Right atrium auricular region (tissue), 2 donors: Measurements from ENCODE around the gene NF2. TPM values are rescaled to one million over a fixed set of nuclear protein-coding genes. Genes with fewer than 3 reads are reported as not detected.
"Not testable (repeated sequence)": the region's sequence is repeated elsewhere in the genome, so short reads cannot be mapped to it uniquely, and the experiment has no call there.

Experiments used
- DNase-seq: peaks from one replicate; pipeline ENCODE4 v3.0.0-alpha.2; 2019; ENCODE audit warnings: low spot score
- H3K27ac ChIP-seq, 2 donors: fragments of 200-600 bp; sonication (generic); 1 replicate in 1 of 2; 2 replicates in 1 of 2; pipeline ENCODE4 v1.5.1; 2016 to 2019
- H3K27me3 ChIP-seq, 2 donors: fragments of 200-600 bp; sonication (generic); one replicate each; pipeline versions ENCODE4 v1.5.1 to v1.6.0; 2017 to 2019
- H3K36me3 ChIP-seq: fragments of 200-600 bp; sonication (generic); one replicate; pipeline ENCODE4 v1.5.1; 2016
- H3K4me1 ChIP-seq, 2 donors: fragments of 200-600 bp; sonication (generic); one replicate each; pipeline versions ENCODE4 v1.5.1 to v1.6.0; 2017 to 2019
- H3K4me3 ChIP-seq, 2 donors: fragments of 200-600 bp; sonication (generic); 1 replicate in 1 of 2; 2 replicates in 1 of 2; pipeline ENCODE4 v1.5.1; 2017 to 2019; ENCODE audit warnings: mild to moderate bottlenecking in 1 of 2, moderate library complexity in 1 of 2
- H3K9me3 ChIP-seq, 2 donors: fragments of 200-600 bp; sonication (generic); one replicate each; pipeline ENCODE4 v1.5.1; 2019
- total RNA-seq, 2 donors: library from RNA; depleted of rRNA; stranded (reverse); fragments of >200 nt; gene quantifications; one replicate each; pipeline ENCODE4 v1.1.0, GENCODE V29; 2016
- TF ChIP-seq, protein P1 (sequence below), 2 donors: fragments of 200-600 bp; sonication (generic); IDR thresholded peaks; one replicate each; pipeline ENCODE4 v1.5.1; 2019; ENCODE audit warnings: antibody characterized with exemption in 2 of 2

The NF2 gene
- total RNA-seq, 2 donors from 2014 or later: 45.8 to 52.5 TPM

DNA sequence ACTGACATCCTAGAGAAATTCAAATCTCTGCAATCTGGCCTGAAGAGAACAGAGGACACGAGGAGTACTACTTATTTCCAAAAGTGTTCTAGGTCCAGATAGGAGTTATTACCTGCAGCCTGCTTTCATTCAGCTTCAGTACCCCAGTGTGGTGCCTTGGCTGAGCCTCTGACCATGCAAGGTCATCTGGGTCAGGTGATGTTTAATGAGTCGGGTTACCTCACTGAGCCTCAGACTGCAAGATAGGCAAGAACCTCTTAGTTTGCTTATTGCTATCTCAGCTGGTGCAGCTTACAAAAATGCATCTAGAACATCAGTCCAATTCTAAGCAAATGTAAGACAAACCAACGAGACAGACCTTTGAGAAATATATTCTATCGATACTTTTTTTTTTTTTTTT, 9.5 kb upstream of the NF2 start:
- Histone ChIP-seq H3K9me3 (no peaks in the 10 kb centered on the region), H3K4me1 (no peaks in the 10 kb centered on the region), H3K36me3 (no peaks in the 10 kb centered on the region), H3K27ac (no peak overlapping the region), H3K27me3 (no peaks in the 10 kb centered on the region), H3K4me3 (no peak overlapping the region)
- no peak for DNase-seq
- TF ChIP-seq, protein P1, sequence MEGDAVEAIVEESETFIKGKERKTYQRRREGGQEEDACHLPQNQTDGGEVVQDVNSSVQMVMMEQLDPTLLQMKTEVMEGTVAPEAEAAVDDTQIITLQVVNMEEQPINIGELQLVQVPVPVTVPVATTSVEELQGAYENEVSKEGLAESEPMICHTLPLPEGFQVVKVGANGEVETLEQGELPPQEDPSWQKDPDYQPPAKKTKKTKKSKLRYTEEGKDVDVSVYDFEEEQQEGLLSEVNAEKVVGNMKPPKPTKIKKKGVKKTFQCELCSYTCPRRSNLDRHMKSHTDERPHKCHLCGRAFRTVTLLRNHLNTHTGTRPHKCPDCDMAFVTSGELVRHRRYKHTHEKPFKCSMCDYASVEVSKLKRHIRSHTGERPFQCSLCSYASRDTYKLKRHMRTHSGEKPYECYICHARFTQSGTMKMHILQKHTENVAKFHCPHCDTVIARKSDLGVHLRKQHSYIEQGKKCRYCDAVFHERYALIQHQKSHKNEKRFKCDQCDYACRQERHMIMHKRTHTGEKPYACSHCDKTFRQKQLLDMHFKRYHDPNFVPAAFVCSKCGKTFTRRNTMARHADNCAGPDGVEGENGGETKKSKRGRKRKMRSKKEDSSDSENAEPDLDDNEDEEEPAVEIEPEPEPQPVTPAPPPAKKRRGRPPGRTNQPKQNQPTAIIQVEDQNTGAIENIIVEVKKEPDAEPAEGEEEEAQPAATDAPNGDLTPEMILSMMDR (IDR thresholded peaks at IDR 0.05): no peak

DNA sequence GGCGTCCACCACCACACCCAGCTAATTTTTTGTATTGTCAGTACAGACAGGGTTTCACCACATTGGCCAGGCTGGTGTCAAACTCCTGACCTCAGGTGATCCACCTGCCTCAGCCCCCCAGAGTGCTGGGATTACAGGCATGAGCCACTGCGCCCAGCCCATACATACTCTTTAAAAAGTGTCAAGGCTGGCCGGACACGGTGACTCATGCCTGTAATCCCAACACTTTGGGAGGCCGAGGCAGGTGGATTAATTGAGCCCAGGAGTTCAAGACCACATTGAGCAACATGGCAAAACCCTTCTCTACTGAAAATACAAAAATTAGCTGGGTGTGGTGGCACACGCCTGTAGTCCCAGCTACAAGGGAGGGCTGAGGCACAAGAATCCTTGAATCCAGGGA, 9.0 kb upstream of the NF2 start:
- not testable (repeated sequence) for H3K36me3 ChIP-seq, DNase-seq, H3K9me3 ChIP-seq, H3K4me1 ChIP-seq, H3K27ac ChIP-seq, H3K27me3 ChIP-seq, H3K4me3 ChIP-seq

DNA sequence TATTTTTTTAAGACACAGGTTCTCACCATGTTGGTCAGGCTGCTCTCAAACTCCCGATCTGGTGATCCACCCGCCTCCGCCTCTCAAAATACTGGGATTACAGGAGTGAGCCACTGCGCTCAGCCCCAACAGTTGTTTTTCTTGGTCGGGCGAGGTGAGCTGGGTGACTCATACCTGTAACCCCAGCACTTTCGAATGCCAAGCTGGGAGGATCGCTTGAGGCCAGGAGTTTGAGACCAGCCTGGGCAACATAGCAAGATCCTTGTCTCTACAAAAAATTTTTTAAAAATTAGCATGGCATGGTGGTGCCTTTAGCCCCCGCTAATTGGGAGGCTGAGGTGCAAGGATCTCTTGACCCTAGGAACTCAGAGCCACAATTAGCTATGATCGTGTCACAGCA, 7.0 kb upstream of the NF2 start:
- no peaks in the 10 kb centered on the region for H3K36me3 ChIP-seq
- no peak overlapping the region for H3K27ac ChIP-seq
- no peak overlapping the region for H3K4me3 ChIP-seq
- H3K4me1 ChIP-seq: no peaks in the 10 kb centered on the region
- H3K9me3 ChIP-seq: no peaks in the 10 kb centered on the region
- TF ChIP-seq, protein P1 (IDR thresholded peaks at IDR 0.05): no peak
- H3K27me3 ChIP-seq: no peaks in the 10 kb centered on the region
- no peak for DNase-seq

DNA sequence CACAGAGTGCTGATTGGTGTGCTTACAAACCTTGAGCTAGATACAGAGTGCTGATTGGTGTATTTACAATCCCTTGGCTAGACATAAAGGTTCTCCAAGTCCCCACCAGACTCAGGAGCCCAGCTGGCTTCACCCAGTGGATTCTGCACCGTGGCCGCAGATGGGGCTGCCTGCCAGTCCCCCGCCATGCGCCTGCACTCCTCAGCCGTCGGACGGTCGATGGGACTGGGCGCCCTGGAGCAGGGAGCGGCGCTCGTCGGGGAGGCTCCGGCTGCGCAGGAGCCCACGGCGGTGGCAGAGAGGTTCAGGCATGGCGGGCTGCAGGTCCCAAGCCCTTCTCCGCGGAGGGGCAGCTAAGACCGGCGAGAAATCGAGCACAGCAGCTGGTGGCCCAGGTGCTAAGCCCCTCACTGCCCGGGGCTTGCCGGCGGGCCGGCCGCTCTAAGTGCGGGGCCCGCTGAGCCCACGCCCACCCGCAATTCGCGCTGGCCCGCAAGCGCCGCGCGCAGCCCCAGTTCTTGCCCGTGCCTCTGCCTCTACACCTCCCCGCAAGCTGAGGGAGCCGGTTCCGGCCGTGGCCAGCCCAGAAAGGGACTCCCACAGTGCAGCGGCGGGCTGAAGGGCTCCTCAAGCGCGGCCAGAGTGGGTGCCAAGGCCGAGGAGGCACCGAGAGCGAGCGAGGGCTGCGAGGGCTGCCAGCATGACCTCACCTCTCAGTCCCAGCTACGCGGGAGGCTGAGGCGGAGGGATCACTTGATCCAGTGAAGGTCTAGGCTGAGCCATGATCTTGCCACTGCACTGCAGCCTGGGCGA, 5.4 kb upstream of the NF2 start:
- H3K36me3 ChIP-seq, DNase-seq, H3K9me3 ChIP-seq, H3K4me1 ChIP-seq, H3K27ac ChIP-seq, H3K4me3 ChIP-seq, H3K27me3 ChIP-seq: not testable (repeated sequence)

DNA sequence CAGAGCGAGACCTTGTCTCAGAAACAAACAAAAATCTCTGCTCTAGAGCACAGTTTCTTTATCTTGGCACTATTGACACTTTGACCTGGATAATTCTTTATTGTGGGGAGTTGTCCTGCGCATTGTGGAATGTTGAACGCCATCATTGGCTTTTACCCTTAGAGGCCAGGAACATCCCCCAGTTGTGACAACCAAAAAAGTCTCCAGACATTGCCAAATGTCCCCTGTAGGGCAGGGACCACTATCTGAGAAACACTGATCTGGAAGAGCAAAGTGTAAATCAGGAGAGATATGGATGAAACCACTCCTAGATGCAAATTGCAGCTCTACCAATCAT, 4.8 kb upstream of the NF2 start:
- Histone ChIP-seq H3K36me3 (no peaks in the 10 kb centered on the region), H3K27ac (no peak overlapping the region), H3K9me3 (no peaks in the 10 kb centered on the region), H3K4me3 (no peak overlapping the region), H3K4me1 (peaks cover 0 to 4% of the 10 kb centered on the region in 2 donors), H3K27me3 (no peaks in the 10 kb centered on the region)
- no peak for DNase-seq
- TF ChIP-seq, protein P1 (IDR thresholded peaks at IDR 0.05): no peak

DNA sequence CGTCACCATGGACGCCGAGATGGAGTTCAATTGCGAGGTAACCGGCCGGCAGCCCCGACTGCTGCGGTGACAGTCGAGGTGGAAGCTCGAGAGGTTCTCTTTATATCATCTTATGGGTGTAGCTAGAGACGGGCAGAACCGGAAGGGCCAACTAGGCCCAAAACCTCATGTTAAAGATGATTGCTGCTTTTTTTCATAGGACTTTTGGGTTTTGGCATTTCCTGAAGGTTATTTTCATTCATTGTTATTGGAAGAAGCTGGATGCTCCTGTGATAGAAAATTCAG, 585 bp downstream of the NF2 start:
- no peak for DNase-seq

DNA sequence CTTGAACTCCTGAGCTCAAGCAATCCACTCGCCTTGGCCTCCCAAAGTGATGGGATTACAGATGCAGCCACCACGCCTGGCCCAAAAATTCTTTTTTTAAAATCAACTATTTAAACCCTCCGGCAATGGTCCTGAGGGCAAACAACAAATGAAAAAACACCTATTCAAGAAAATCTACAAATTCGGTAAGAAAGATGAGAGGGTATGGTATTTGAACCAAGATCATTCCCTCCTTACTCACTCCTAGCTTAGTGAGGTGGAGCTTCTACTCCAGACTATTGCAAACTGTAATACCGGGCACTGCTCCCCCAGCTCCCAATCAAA, 2.1 kb downstream of the NF2 start:
- H3K9me3 ChIP-seq: no peaks in the 10 kb centered on the region
- no peaks in the 10 kb centered on the region for H3K27me3 ChIP-seq
- no peak overlapping the region for H3K27ac ChIP-seq
- H3K4me1 ChIP-seq: peaks cover 0 to 34% of the 10 kb centered on the region in 2 donors
- DNase-seq: no peak
- TF ChIP-seq, protein P1 (IDR thresholded peaks at IDR 0.05): no peak
- no peak overlapping the region for H3K4me3 ChIP-seq
- no peaks in the 10 kb centered on the region for H3K36me3 ChIP-seq

More for the DNA sequence above, 585 bp downstream of the NF2 start:
- TF ChIP-seq, protein P1 (IDR thresholded peaks at IDR 0.05): no peak
- Histone ChIP-seq H3K9me3 (no peaks in the 10 kb centered on the region), H3K27me3 (no peaks in the 10 kb centered on the region), H3K4me1 (peaks cover 0 to 34% of the 10 kb centered on the region in 2 donors), H3K27ac (peak overlapping the region; percentile 98 to 99), H3K4me3 (peak overlapping the region; percentile 91 to 99), H3K36me3 (no peaks in the 10 kb centered on the region)
